Activated naive CD8-positive, alpha-beta T cell (primary cell): Measurements from ENCODE around the gene IPO13.

Experiments used
- H3K27ac Mint-ChIP-seq: one replicate; pipeline ENCODE4 v1.8.0; 2021; ENCODE audit warnings: mixed read lengths
- H3K27me3 Mint-ChIP-seq: one replicate; pipeline ENCODE4 v1.8.0; 2021; ENCODE audit warnings: mixed read lengths
- H3K36me3 Mint-ChIP-seq: one replicate; pipeline ENCODE4 v1.8.0; 2021; ENCODE audit warnings: mixed read lengths
- H3K4me1 Mint-ChIP-seq: one replicate; pipeline ENCODE4 v1.8.0; 2021; ENCODE audit warnings: low read depth, mixed read lengths
- H3K4me3 Mint-ChIP-seq: one replicate; pipeline ENCODE4 v1.8.0; 2021; ENCODE audit warnings: mild to moderate bottlenecking, mixed read lengths
- H3K9me3 Mint-ChIP-seq: one replicate; pipeline ENCODE4 v1.8.0; 2021; ENCODE audit warnings: low read depth, mixed read lengths

The IPO13 gene

GRCh38 chr1:43946236-43947060 lies at the start of gene IPO13:
Gene IPO13, plus strand, starts transcription at chr1:43946950. Its CDS starts 651 bp downstream, at chr1:43947601.
- H3K27ac Mint-ChIP-seq, result peak within 1 kb of the TSS; percentile 96
- H3K9me3 Mint-ChIP-seq, result no peaks in the 10 kb centered on the region
- peak within 1 kb of the TSS; percentile 95 for H3K4me3 Mint-ChIP-seq
- peaks cover 5% of the 10 kb centered on the region for H3K36me3 Mint-ChIP-seq
- no peaks in the 10 kb centered on the region for H3K27me3 Mint-ChIP-seq
- peaks cover 53% of the 10 kb centered on the region for H3K4me1 Mint-ChIP-seq

- H3K27ac Mint-ChIP-seq, result no peak overlapping the region
- no peaks in the 10 kb centered on the region for H3K27me3 Mint-ChIP-seq
- H3K4me3 Mint-ChIP-seq, result no peak overlapping the region
- no peaks in the 10 kb centered on the region for H3K4me1 Mint-ChIP-seq
- no peaks in the 10 kb centered on the region for H3K9me3 Mint-ChIP-seq
- peaks cover 9% of the 10 kb centered on the region for H3K36me3 Mint-ChIP-seq
Observed at GRCh38 chr1:43898981-43899380, 47.8 kb upstream of the IPO13 start.

DNA sequence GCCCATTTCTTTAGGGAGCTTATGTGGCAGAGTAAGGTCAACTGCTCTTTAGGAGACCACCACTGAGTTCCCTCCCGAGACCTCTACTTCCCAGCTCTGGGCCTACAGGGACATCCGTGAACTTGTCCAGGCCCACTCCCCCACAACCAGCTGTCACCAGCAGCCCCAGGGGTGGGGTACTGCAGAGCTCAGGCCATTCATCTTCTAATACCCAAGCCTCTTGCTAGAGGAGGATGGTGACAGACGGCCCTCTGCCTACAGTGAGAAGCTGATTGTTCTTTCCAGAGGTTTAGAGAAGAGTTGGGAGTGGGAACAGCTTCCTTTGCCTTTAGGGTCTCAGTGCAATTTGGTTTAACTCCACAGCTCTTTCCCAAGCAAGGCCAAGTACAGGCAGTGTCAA lies 46.4 kb upstream of the IPO13 start:
- H3K27ac Mint-ChIP-seq, result no peak overlapping the region
- peaks cover 5% of the 10 kb centered on the region for H3K36me3 Mint-ChIP-seq
- no peaks in the 10 kb centered on the region for H3K27me3 Mint-ChIP-seq
- no peak overlapping the region for H3K4me3 Mint-ChIP-seq
- no peaks in the 10 kb centered on the region for H3K9me3 Mint-ChIP-seq
- no peaks in the 10 kb centered on the region for H3K4me1 Mint-ChIP-seq

GRCh38 chr1:43901196-43901961 lies 45.4 kb upstream of the IPO13 start:
- Mint-ChIP-seq H3K4me1 (no peaks in the 10 kb centered on the region), H3K27ac (no peak overlapping the region), H3K9me3 (no peaks in the 10 kb centered on the region), H3K27me3 (no peaks in the 10 kb centered on the region), H3K4me3 (no peak overlapping the region), H3K36me3 (peaks cover 2% of the 10 kb centered on the region)

- Mint-ChIP-seq H3K4me1 (no peaks in the 10 kb centered on the region), H3K9me3 (no peaks in the 10 kb centered on the region), H3K27ac (no peak overlapping the region), H3K27me3 (no peaks in the 10 kb centered on the region), H3K4me3 (no peak overlapping the region), H3K36me3 (peaks cover 2% of the 10 kb centered on the region)
Observed at GRCh38 chr1:43902058-43902831, 44.5 kb upstream of the IPO13 start.

GRCh38 chr1:43904660-43905551 lies 41.8 kb upstream of the IPO13 start:
- no peak overlapping the region for H3K27ac Mint-ChIP-seq

GRCh38 chr1:43908226-43908625 lies 38.5 kb upstream of the IPO13 start:
- Mint-ChIP-seq H3K4me3 (no peak overlapping the region), H3K27me3 (no peaks in the 10 kb centered on the region), H3K27ac (no peak overlapping the region), H3K9me3 (no peaks in the 10 kb centered on the region), H3K36me3 (no peaks in the 10 kb centered on the region), H3K4me1 (no peaks in the 10 kb centered on the region)

More at GRCh38 chr1:43904660-43905551, 41.8 kb upstream of the IPO13 start:
- Mint-ChIP-seq H3K4me1 (no peaks in the 10 kb centered on the region), H3K27me3 (no peaks in the 10 kb centered on the region), H3K36me3 (no peaks in the 10 kb centered on the region), H3K4me3 (no peak overlapping the region), H3K9me3 (no peaks in the 10 kb centered on the region)

- Mint-ChIP-seq H3K9me3 (no peaks in the 10 kb centered on the region), H3K27me3 (no peaks in the 10 kb centered on the region), H3K27ac (no peak overlapping the region), H3K4me3 (no peak overlapping the region), H3K36me3 (no peaks in the 10 kb centered on the region), H3K4me1 (no peaks in the 10 kb centered on the region)
Observed at GRCh38 chr1:43908858-43909257, 37.9 kb upstream of the IPO13 start.

DNA sequence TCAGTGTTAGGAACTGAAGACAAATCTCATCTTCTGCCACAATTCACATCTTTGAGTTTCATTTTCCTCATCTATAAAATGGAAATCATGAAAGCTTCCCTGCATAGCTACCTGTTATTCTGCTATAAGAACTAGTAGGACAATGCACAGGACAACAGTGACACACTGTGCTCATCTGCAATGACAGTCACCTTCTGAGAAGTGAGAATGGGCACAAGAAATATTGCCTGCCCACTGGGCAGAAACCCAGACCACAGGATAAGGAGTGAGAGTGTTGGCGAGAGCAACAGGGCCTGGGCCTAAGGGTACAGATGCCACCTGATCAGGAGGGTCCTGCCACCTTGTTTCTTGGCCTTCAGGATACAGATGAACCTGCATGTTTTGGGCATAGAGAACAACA lies 36.4 kb upstream of the IPO13 start:
- no peak overlapping the region for H3K27ac Mint-ChIP-seq
- H3K36me3 Mint-ChIP-seq, result no peaks in the 10 kb centered on the region
- H3K27me3 Mint-ChIP-seq, result no peaks in the 10 kb centered on the region
- no peaks in the 10 kb centered on the region for H3K4me1 Mint-ChIP-seq
- no peaks in the 10 kb centered on the region for H3K9me3 Mint-ChIP-seq
- no peak overlapping the region for H3K4me3 Mint-ChIP-seq

- no peaks in the 10 kb centered on the region for H3K27me3 Mint-ChIP-seq
- H3K36me3 Mint-ChIP-seq, result no peaks in the 10 kb centered on the region
- H3K4me1 Mint-ChIP-seq, result no peaks in the 10 kb centered on the region
- H3K4me3 Mint-ChIP-seq, result no peak overlapping the region
- H3K9me3 Mint-ChIP-seq, result no peaks in the 10 kb centered on the region
- no peak overlapping the region for H3K27ac Mint-ChIP-seq
Observed at GRCh38 chr1:43912607-43913006, 34.1 kb upstream of the IPO13 start.

DNA sequence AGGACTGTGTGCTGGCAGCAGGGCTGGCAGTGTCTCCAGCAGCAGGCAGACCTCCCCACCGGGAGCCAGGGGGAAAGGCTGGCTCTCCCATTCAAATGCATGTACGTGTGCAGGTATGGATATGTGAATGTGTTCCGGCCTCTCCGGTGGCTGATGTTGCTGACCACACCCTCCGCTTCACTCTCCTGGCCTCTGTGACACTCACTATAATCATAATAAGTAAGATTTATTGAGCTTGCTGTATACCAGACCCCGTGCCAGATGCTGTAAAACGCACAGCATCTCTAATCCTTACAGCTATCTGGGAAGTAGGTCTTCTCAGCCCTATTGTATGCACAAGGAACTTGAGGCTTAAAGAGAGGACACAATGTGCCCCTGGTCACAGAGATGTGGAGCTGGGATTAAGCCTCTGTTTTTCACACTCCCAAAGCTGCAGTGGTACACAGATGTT lies 33.7 kb upstream of the IPO13 start:
- Mint-ChIP-seq H3K9me3 (no peaks in the 10 kb centered on the region), H3K27me3 (no peaks in the 10 kb centered on the region), H3K27ac (no peak overlapping the region), H3K4me1 (no peaks in the 10 kb centered on the region), H3K4me3 (no peak overlapping the region), H3K36me3 (no peaks in the 10 kb centered on the region)

DNA sequence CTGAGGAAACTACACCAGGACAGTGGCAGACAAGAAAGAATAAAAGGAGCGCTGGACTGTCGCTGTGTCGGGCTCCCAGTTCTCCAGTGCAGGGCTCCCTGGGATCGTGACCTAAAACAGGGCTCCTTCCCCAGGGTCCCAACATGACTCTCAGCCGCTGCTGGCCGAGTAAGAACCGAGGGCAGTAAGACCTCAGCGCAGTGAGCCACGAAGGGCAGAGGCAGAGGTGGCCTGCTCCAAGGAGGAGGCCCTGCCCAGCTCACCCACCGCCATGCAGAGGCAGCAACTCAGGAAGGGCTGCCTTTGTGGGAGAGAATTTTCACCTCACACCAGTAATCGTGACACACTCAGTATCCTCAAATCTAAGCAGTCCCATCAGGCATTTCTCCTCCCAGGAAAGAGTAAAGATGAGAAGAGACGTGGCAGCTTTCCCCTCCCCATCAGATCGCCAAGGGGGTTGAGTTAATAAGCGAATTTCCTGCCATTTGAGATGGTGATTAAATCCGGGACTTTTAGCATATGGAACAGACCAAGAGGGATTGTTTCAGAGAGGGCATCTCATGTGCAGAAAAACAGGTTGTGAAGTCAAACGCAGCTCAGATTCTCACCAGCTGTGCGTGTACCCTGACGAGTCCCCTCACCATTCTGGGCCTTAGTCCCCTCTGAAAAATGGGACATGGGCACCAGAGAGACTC lies 32.9 kb upstream of the IPO13 start:
- Mint-ChIP-seq H3K4me1 (no peaks in the 10 kb centered on the region), H3K36me3 (no peaks in the 10 kb centered on the region), H3K27me3 (no peaks in the 10 kb centered on the region), H3K27ac (no peak overlapping the region), H3K9me3 (no peaks in the 10 kb centered on the region), H3K4me3 (no peak overlapping the region)

GRCh38 chr1:43914576-43915525 lies 31.9 kb upstream of the IPO13 start:
- H3K27me3 Mint-ChIP-seq, result no peaks in the 10 kb centered on the region
- H3K27ac Mint-ChIP-seq, result no peak overlapping the region
- peaks cover 4% of the 10 kb centered on the region for H3K4me1 Mint-ChIP-seq
- H3K9me3 Mint-ChIP-seq, result no peaks in the 10 kb centered on the region
- no peaks in the 10 kb centered on the region for H3K36me3 Mint-ChIP-seq
- H3K4me3 Mint-ChIP-seq, result no peak overlapping the region
